Testis (tissue), 2 donors: Measurements from ENCODE around the gene FCHSD1.

Experiments used
- POLR2A ChIP-seq: fragments of 450-650 bp; IDR thresholded peaks from one replicate; pipeline ENCODE4 v1.6.1; 2017; ENCODE audit warnings: antibody characterized with exemption, mild to moderate bottlenecking, moderate library complexity
- TF ChIP-seq, protein P1 (sequence below), 3 experiments: fragments of 450-650 bp in 2 of 3; fragments of 200-600 bp in 1 of 3; sonication (generic) in 1 of 3; IDR thresholded peaks; one replicate each; pipeline ENCODE4 v1.5.1; 2016 to 2019; ENCODE audit warnings: antibody characterized with exemption in 3 of 3, mild to moderate bottlenecking in 2 of 3, moderate library complexity in 1 of 3

DNA sequence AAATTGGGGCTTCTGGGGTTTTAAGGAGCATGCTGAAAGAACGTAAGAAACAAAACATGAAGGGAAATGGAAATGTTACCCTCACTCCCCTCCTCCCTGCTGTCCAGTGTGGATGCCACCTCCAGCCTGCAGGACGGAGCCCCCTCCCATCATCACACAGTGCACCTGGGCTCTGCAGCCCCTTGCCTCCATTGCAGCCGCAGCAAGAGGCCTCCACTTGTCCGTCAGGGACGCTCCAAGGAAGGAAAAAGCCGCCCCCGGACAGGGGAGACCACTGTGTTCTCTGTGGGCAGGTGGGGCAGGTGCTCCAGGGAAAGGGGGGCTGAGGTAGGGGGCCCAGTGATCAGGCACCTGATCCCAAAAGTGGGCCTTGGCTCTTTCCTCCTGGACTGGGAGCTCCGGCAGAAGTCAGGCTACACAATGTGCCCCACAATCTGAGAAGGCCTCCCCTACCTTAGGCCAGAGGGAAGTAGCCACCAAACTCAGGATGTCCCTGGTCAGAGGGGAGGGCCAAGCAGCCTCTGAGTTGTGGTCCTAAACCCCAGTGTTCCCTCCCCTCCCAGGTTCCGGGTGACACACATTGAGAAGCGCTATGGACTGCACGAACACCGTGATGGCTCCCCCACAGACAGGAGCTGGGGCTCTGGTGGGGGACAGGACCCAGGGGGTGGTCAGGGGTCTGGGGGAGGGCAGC lies 11.7 kb downstream of the FCHSD1 start:
- TF ChIP-seq, protein P1, sequence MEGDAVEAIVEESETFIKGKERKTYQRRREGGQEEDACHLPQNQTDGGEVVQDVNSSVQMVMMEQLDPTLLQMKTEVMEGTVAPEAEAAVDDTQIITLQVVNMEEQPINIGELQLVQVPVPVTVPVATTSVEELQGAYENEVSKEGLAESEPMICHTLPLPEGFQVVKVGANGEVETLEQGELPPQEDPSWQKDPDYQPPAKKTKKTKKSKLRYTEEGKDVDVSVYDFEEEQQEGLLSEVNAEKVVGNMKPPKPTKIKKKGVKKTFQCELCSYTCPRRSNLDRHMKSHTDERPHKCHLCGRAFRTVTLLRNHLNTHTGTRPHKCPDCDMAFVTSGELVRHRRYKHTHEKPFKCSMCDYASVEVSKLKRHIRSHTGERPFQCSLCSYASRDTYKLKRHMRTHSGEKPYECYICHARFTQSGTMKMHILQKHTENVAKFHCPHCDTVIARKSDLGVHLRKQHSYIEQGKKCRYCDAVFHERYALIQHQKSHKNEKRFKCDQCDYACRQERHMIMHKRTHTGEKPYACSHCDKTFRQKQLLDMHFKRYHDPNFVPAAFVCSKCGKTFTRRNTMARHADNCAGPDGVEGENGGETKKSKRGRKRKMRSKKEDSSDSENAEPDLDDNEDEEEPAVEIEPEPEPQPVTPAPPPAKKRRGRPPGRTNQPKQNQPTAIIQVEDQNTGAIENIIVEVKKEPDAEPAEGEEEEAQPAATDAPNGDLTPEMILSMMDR (IDR thresholded peaks at IDR 0.05), result no peak
- TF ChIP-seq POLR2A, result no peak
